ENCODE measurements around the gene CDK5. TPM values are rescaled to one million over a fixed set of nuclear protein-coding genes. Genes with fewer than 3 reads are reported as not detected.
A peak's percentile ranks its signal among the peaks of the same experiment; 100 is the strongest.

The CDK5 gene
- total RNA-seq, 3 donors from 2014 or later = 8.3 to 12.4 (median 11.7) TPM

GRCh38 chr7:151093748-151094147, 36.1 kb upstream of the CDK5 start:
- no peak for TF ChIP-seq CTCF (IDR thresholded peaks at IDR 0.05)
- ATAC-seq (no peak), DNase-seq (no peak)
- H3K4me1 ChIP-seq (ENCODE audit: low read depth) = peaks cover 11% of the 10 kb centered on the region
- H3K36me3 ChIP-seq (ENCODE audit: low read depth) = no peaks in the 10 kb centered on the region
- H3K4me3 ChIP-seq = no peak overlapping the region
- intact Hi-C loops (cut with DNase I, micrococcal nuclease) = no loop called here
- no peaks in the 10 kb centered on the region for H3K9me3 ChIP-seq

- intact Hi-C loops (cut with DNase I, micrococcal nuclease) = no loop called here
- H3K4me3 ChIP-seq = no peak overlapping the region
- no peak for TF ChIP-seq CTCF (IDR thresholded peaks at IDR 0.05)
- DNase-seq (peak in 1 of 3 donors; percentile 17), ATAC-seq (no peak)
- H3K4me1 ChIP-seq (ENCODE audit: low read depth) = peaks cover 24% of the 10 kb centered on the region
- H3K36me3 ChIP-seq (ENCODE audit: low read depth) = no peaks in the 10 kb centered on the region
- no peaks in the 10 kb centered on the region for H3K9me3 ChIP-seq
These were observed 34.3 kb upstream of the CDK5 start for GRCh38 chr7:151091988-151092387.

GRCh38 chr7:151091431-151091830, 33.7 kb upstream of the CDK5 start:
- ATAC-seq (peak; percentile 67), DNase-seq (peak; percentile 50 to 81 (median 68))
- no peaks in the 10 kb centered on the region for H3K36me3 ChIP-seq (ENCODE audit: low read depth)
- peak; percentile 66 for TF ChIP-seq CTCF (IDR thresholded peaks at IDR 0.05)
- H3K9me3 ChIP-seq = no peaks in the 10 kb centered on the region
- H3K4me3 ChIP-seq = no peak overlapping the region
- H3K4me1 ChIP-seq (ENCODE audit: low read depth) = peaks cover 24% of the 10 kb centered on the region
- intact Hi-C loops (cut with DNase I, micrococcal nuclease) = no loop called here

- H3K9me3 ChIP-seq = no peaks in the 10 kb centered on the region
- H3K4me3 ChIP-seq = no peak overlapping the region
- peaks cover 24% of the 10 kb centered on the region for H3K4me1 ChIP-seq (ENCODE audit: low read depth)
- ATAC-seq = no peak
- no peak for TF ChIP-seq CTCF (IDR thresholded peaks at IDR 0.05)
- peak in 2 of 3 donors; percentile 20 to 44 for DNase-seq
- no peaks in the 10 kb centered on the region for H3K36me3 ChIP-seq (ENCODE audit: low read depth)
- intact Hi-C loops (cut with DNase I, micrococcal nuclease) = no loop called here
These were observed 33.3 kb upstream of the CDK5 start for GRCh38 chr7:151091003-151091402.

GRCh38 chr7:151089893-151090730, 32.4 kb upstream of the CDK5 start:
- no peak for TF ChIP-seq CTCF (IDR thresholded peaks at IDR 0.05)
- intact Hi-C loops (cut with DNase I, micrococcal nuclease) = no loop called here
- Histone ChIP-seq H3K9me3 (no peaks in the 10 kb centered on the region), H3K4me1 (ENCODE audit: low read depth) (peaks cover 27% of the 10 kb centered on the region), H3K36me3 (ENCODE audit: low read depth) (no peaks in the 10 kb centered on the region), H3K4me3 (no peak overlapping the region)
- DNase-seq (peak in 2 of 3 donors; percentile 37 to 49), ATAC-seq (no peak)
